Muscle of leg (tissue), 11 donors: ENCODE results near the gene RPP25. TPM values are rescaled to one million over a fixed set of nuclear protein-coding genes. Genes with fewer than 3 reads are reported as not detected.

Experiments
- DNase-seq: peaks from one replicate; pipeline ENCODE4 v3.0.0; 2013
- H3K27ac ChIP-seq: one replicate; pipeline ENCODE4 v1.5.1; 2013; ENCODE audit warnings: mild to moderate bottlenecking, low read length, control low read depth
- H3K27me3 ChIP-seq: one replicate; pipeline ENCODE4 v1.6.1; 2013; ENCODE audit warnings: low read length; ENCODE audit not compliant: control insufficient read depth, insufficient read depth
- H3K36me3 ChIP-seq: one replicate; pipeline ENCODE4 v1.6.1; 2013; ENCODE audit warnings: low read length; ENCODE audit not compliant: control insufficient read depth, insufficient read depth
- H3K4me1 ChIP-seq: one replicate; pipeline ENCODE4 v1.6.1; 2013; ENCODE audit warnings: low read length; ENCODE audit not compliant: control insufficient read depth, insufficient read depth
- H3K4me3 ChIP-seq: one replicate; pipeline ENCODE4 v1.5.1; 2013; ENCODE audit warnings: low read length, control low read depth
- H3K9me3 ChIP-seq: replicated peaks from 2 replicates; pipeline ENCODE4 v1.6.1; 2013; ENCODE audit warnings: low read depth, low read length; ENCODE audit not compliant: control insufficient read depth
- WGBS: methylation state at CpG from one replicate; pipeline ENCODE4 v1.1.5; 2013; ENCODE audit warnings: missing lambda C conversion rate; ENCODE audit not compliant: insufficient coverage; 5-methylcytosine and 5-hydroxymethylcytosine counted together
- polyA plus RNA-seq, 8 donors: library from polyadenylated mRNA; unstranded; fragments of 120-200 nt; gene quantifications; one replicate each; pipeline versions ENCODE4 v1.2.1 to v1.2.3, GENCODE V29; 2013; ENCODE audit warnings: inconsistent platforms in 1 of 8, low replicate concordance in 1 of 8; ENCODE audit not compliant: insufficient read length in 8 of 8, insufficient read depth in 1 of 8
- total RNA-seq: library from RNA; stranded (reverse); fragments of 120-200 nt; gene quantifications from one replicate; pipeline ENCODE4 v1.2.4, GENCODE V29; 2013

RPP25 gene
- total and polyA plus RNA-seq, 9 donors = 0.88 to 2.0 (median 1.5) TPM

DNA sequence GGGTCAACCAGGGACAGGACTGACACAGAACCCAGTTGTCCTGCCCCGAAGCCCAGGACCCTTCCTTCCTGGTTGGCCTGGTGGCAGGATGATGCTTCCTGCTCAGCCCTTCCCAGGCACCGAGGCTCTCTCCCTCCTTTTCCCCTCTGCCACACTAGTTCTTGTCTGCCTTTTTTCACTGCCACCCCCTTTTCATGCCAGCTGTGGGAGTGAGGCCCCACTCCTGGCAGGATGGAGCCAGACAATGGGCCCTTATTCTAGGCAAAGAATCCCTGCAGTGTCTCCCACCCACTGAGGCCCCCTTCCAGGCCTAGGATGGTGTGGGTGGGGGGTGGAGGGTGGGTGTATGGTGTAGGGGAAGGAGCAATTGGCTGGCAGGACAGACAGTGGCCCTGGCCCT is 37.7 kb upstream of the RPP25 start:
- Histone ChIP-seq H3K4me3 (no peak overlapping the region), H3K9me3 (no peaks in the 10 kb centered on the region), H3K27ac (no peak overlapping the region), H3K4me1 (peaks cover 17% of the 10 kb centered on the region), H3K36me3 (no peaks in the 10 kb centered on the region), H3K27me3 (peaks cover 19% of the 10 kb centered on the region)
- no peak for DNase-seq
- 91% methylated on average over 2 of the region's 2 CpGs for WGBS

GRCh38 chr15:74992619-74993018 is 36.0 kb upstream of the RPP25 start:
- Histone ChIP-seq H3K36me3 (no peaks in the 10 kb centered on the region), H3K9me3 (no peaks in the 10 kb centered on the region), H3K4me3 (no peak overlapping the region), H3K27me3 (peaks cover 17% of the 10 kb centered on the region), H3K27ac (no peak overlapping the region), H3K4me1 (peaks cover 17% of the 10 kb centered on the region)
- no CpG with 5 or more reads among the region's 1 CpG for WGBS
- no peak for DNase-seq

- Histone ChIP-seq H3K4me1 (no peaks in the 10 kb centered on the region), H3K9me3 (no peaks in the 10 kb centered on the region), H3K27ac (no peak overlapping the region), H3K4me3 (no peak overlapping the region), H3K36me3 (no peaks in the 10 kb centered on the region), H3K27me3 (peaks cover 2% of the 10 kb centered on the region)
- DNase-seq = no peak
These were observed 33.0 kb upstream of the RPP25 start for GRCh38 chr15:74989527-74989926.

DNA sequence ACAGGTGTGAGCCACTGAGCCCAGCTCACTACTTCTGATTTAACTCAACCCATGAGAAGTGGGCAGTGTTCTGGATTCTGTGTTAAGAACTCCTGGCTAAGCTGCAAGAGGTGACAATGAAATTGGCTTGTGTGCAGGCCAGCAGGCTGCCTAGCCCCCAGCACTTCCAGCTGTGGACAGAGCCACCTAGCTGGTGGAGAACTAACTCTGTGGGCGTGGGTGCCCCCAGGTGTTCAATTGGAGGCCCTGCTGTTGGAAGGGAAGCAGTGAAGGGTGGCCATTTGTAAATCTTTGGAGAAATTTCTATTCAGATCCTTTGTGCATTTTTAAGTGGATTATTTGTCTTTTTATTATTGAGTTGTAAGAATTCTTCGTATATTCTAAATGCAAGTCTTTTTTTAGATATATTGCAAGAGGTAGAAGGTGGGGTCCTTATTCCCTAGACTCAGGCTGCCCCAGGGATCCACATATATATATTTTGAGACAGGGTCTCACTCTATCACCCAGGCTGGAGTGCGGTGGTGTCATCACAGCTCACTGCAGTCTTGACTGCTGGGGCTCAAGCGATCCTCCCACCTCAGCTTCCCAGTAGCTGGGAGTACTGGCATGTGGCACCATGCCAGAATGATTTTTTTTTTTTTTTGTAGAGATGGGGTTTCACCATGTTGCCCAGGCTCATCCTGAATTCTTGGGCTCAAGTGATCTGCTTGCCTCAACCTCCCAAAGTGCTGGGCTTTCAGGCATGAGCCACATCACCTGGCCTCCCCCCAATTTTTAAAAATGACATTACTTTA is 31.6 kb upstream of the RPP25 start:
- DNase-seq = no peak
- no peak overlapping the region for H3K4me3 ChIP-seq
- no peaks in the 10 kb centered on the region for H3K4me1 ChIP-seq
- no peak overlapping the region for H3K27ac ChIP-seq
- WGBS = no CpG with 5 or more reads among the region's 4 CpGs
- peaks cover 9% of the 10 kb centered on the region for H3K27me3 ChIP-seq
- no peaks in the 10 kb centered on the region for H3K36me3 ChIP-seq
- H3K9me3 ChIP-seq = no peaks in the 10 kb centered on the region

GRCh38 chr15:74983725-74984231 is 27.2 kb upstream of the RPP25 start:
- H3K4me1 ChIP-seq = no peaks in the 10 kb centered on the region
- no peak for DNase-seq
- H3K27me3 ChIP-seq = peaks cover 11% of the 10 kb centered on the region
- H3K9me3 ChIP-seq = no peaks in the 10 kb centered on the region
- 21% methylated on average over 4 of the region's 4 CpGs for WGBS
- H3K4me3 ChIP-seq = no peak overlapping the region
- no peaks in the 10 kb centered on the region for H3K36me3 ChIP-seq
- no peak overlapping the region for H3K27ac ChIP-seq

DNA sequence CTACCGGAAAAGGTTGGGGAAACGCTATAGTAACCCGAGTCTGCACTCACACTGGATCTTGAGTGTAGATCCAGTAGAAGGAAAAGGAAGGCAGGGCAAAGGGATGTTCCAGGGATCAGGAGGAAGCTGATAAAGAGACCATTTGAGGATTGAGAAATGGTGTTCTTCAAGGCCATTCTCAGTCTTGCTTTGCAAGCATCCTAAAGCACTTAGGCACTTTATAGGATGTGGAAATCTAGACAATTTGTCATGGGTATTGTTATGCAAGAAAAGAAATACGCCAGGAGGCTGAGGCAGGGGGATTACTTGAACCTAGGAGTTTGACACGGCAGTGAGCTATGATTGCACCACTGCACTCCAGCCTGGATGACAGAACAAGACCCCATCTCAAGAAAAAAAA is 25.6 kb upstream of the RPP25 start:
- H3K4me1 ChIP-seq = no peaks in the 10 kb centered on the region
- H3K36me3 ChIP-seq = no peaks in the 10 kb centered on the region
- no peak overlapping the region for H3K4me3 ChIP-seq
- H3K27ac ChIP-seq = no peak overlapping the region
- H3K27me3 ChIP-seq = peaks cover 11% of the 10 kb centered on the region
- H3K9me3 ChIP-seq = no peaks in the 10 kb centered on the region
- WGBS = 94% methylated on average over 3 of the region's 5 CpGs
- DNase-seq = no peak

DNA sequence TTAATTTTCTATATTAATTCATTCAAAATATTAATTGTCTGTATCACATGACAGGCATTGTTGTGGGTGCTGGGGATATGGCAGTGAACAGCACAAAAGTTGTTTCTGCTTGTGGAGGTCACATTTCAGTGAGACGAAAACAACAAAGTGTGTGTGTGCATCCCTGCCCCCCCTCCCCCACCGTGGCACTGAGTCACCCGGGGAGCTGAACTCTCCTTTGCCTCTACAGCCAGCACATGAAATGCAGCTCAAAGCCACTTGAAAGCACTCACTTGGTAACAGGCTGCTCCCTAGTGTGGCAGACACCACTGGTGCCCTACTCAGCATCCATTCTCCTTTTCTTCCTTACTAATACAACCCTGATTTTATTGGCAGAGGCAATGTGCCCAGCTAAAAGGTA is 21.9 kb upstream of the RPP25 start:
- H3K27me3 ChIP-seq = peaks cover 4% of the 10 kb centered on the region
- no peaks in the 10 kb centered on the region for H3K4me1 ChIP-seq
- no peak overlapping the region for H3K27ac ChIP-seq
- no peak overlapping the region for H3K4me3 ChIP-seq
- DNase-seq = no peak
- 0% methylated on average over 1 of the region's 3 CpGs for WGBS
- H3K36me3 ChIP-seq = no peaks in the 10 kb centered on the region
- no peaks in the 10 kb centered on the region for H3K9me3 ChIP-seq

- Histone ChIP-seq H3K4me3 (no peak overlapping the region), H3K4me1 (no peaks in the 10 kb centered on the region), H3K9me3 (no peaks in the 10 kb centered on the region), H3K36me3 (no peaks in the 10 kb centered on the region), H3K27ac (no peak overlapping the region), H3K27me3 (peaks cover 2% of the 10 kb centered on the region)
- DNase-seq = no peak
- no CpG with 5 or more reads among the region's 1 CpG for WGBS
These were observed 21.5 kb upstream of the RPP25 start for GRCh38 chr15:74978077-74978476.

GRCh38 chr15:74977599-74977998 is 21.0 kb upstream of the RPP25 start:
- peaks cover 2% of the 10 kb centered on the region for H3K27me3 ChIP-seq
- H3K4me3 ChIP-seq = no peak overlapping the region
- no peak for DNase-seq
- WGBS = no CpG with 5 or more reads among the region's 4 CpGs
- no peaks in the 10 kb centered on the region for H3K36me3 ChIP-seq
- H3K27ac ChIP-seq = no peak overlapping the region
- no peaks in the 10 kb centered on the region for H3K4me1 ChIP-seq
- H3K9me3 ChIP-seq = no peaks in the 10 kb centered on the region

GRCh38 chr15:74976159-74976558 is 19.6 kb upstream of the RPP25 start:
- Histone ChIP-seq H3K27me3 (peaks cover 2% of the 10 kb centered on the region), H3K36me3 (no peaks in the 10 kb centered on the region), H3K9me3 (no peaks in the 10 kb centered on the region), H3K4me3 (no peak overlapping the region), H3K27ac (no peak overlapping the region), H3K4me1 (no peaks in the 10 kb centered on the region)
- no CpG with 5 or more reads among the region's 1 CpG for whole genome bisulfite sequencing
- no peak for DNase-seq
